Measurements from ENCODE around the gene CEP85L. TPM values are rescaled to one million over a fixed set of nuclear protein-coding genes. Genes with fewer than 3 reads are reported as not detected.
"Not testable (repeated sequence)": the region's sequence is repeated elsewhere in the genome, so short reads cannot be mapped to it uniquely, and the experiment has no call there.

The CEP85L gene
- total and polyA plus RNA-seq, 2 of the 13 experiments (the other 11 are each of a cell fraction or from before 2014, with no cell fraction given) = 0.44 to 1.7 TPM

DNA sequence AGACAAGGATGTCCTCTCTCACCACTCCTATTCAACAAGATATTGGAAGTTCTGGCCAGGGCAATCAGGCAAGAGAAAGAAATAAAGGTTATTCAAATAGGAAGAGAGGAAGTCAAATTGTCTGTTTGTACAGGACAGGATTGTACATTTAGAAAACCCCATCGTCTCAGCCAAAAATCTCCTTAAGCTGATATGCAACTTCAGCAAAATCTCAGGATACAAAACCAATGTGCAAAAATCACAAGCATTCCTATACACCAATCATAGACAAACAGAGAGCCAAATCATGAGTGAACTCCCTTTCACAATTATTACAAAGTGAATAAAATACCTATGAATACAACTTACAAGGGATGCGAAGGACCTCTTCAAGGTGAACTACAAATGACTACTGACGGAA, 217.2 kb downstream of the CEP85L start:
- H4K20me1 ChIP-seq (ENCODE audit: insufficient read depth, low read length); H3K36me3 ChIP-seq (replicated peaks in 1 of 2; ENCODE audit: control insufficient read depth in 1 of 2, insufficient read depth in 2 of 2, low read length in 2 of 2); H2AFZ ChIP-seq (ENCODE audit: low read length); H3K9ac ChIP-seq (ENCODE audit: insufficient read depth, low read depth, low read length); H3K27me3 ChIP-seq (ENCODE audit: control insufficient read depth in 1 of 2, insufficient read depth in 2 of 2, low read length in 2 of 2); DNase-seq (ENCODE audit: low spot score); H3K27ac ChIP-seq (ENCODE audit: extremely low read length, insufficient read depth, low read length); H3K4me2 ChIP-seq (ENCODE audit: low read depth, low read length); H3K9me3 ChIP-seq (ENCODE audit: low read length); POLR2A ChIA-PET; intact Hi-C loops (cut with micrococcal nuclease; ENCODE audit: unreplicated experiment); in situ Hi-C loops (cut with HindIII; ENCODE audit: extremely low pct_ligation_motif_present, low pct_unique_long_range_greater_than_20kb); H3K4me3 ChIP-seq (replicated peaks in 1 of 3; ENCODE audit: insufficient read depth in 1 of 3, low read depth in 2 of 3, low read length in 3 of 3); H3K4me1 ChIP-seq (ENCODE audit: insufficient read depth, low read length); H3K79me2 ChIP-seq (ENCODE audit: insufficient read depth, low read length); BruUV-seq (replicated peaks); CTCF ChIA-PET (ENCODE audit: low intra/inter-chr PET ratio, low total read pairs); FAIRE-seq; ATAC-seq: not testable (repeated sequence)
- peak; percentile 53 for TF ChIP-seq MAFF (IDR thresholded peaks at IDR 0.05; ENCODE audit: low read depth, low read length)
- TF ChIP-seq MAFK (conservative IDR thresholded peaks at IDR 0.05 in 1 of 2, IDR thresholded peaks at IDR 0.05 in 1 of 2; ENCODE audit: low read length in 2 of 2) = peak; percentile 23 to 47; a peak in 1 of 4 replicates
- WGBS (ENCODE audit: low lambda C conversion rate) = 15% methylated on average over 3 of the region's 3 CpGs

DNA sequence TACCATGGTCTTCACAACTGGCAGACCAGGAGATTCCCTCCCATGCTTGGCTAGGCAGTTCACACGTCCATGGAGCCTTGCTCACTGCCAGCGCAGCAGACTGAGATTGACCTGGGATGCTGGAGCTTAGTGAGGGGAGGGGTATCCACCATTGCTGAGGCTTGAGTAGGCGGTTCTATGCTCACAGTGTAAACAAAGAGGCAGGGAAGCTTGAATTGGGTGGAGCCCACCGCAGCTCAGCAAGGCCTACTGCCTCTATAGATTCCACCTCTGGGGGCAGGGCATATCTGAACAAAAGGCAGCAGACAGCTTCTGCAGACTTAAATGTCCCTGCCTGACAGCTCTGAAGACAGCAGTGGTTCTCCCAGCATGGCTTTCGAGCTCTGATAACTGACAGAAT, 230.1 kb downstream of the CEP85L start:
- H4K20me1 ChIP-seq (ENCODE audit: insufficient read depth, low read length); H3K9ac ChIP-seq (ENCODE audit: insufficient read depth, low read depth, low read length); in situ Hi-C loops (cut with HindIII; ENCODE audit: extremely low pct_ligation_motif_present, low pct_unique_long_range_greater_than_20kb); ATAC-seq; DNase-seq (ENCODE audit: low spot score); H2AFZ ChIP-seq (ENCODE audit: low read length); H3K9me3 ChIP-seq (ENCODE audit: low read length); BruUV-seq (replicated peaks); H3K4me2 ChIP-seq (ENCODE audit: low read depth, low read length); FAIRE-seq; H3K27me3 ChIP-seq (ENCODE audit: control insufficient read depth in 1 of 2, insufficient read depth in 2 of 2, low read length in 2 of 2); H3K4me3 ChIP-seq (replicated peaks in 1 of 3; ENCODE audit: insufficient read depth in 1 of 3, low read depth in 2 of 3, low read length in 3 of 3); H3K36me3 ChIP-seq (replicated peaks in 1 of 2; ENCODE audit: control insufficient read depth in 1 of 2, insufficient read depth in 2 of 2, low read length in 2 of 2); H3K27ac ChIP-seq (ENCODE audit: extremely low read length, insufficient read depth, low read length); H3K4me1 ChIP-seq (ENCODE audit: insufficient read depth, low read length); intact Hi-C loops (cut with micrococcal nuclease; ENCODE audit: unreplicated experiment); POLR2A ChIA-PET; CTCF ChIA-PET (ENCODE audit: low intra/inter-chr PET ratio, low total read pairs); H3K79me2 ChIP-seq (ENCODE audit: insufficient read depth, low read length): not testable (repeated sequence)
- 17% methylated on average over 5 of the region's 5 CpGs for WGBS (ENCODE audit: low lambda C conversion rate)

Data from HepG2 (cell line).